HepG2 (cell line): ENCODE results near the gene WNT1. TPM values are rescaled to one million over a fixed set of nuclear protein-coding genes. Genes with fewer than 3 reads are reported as not detected.

ENCODE experiments used
- KLF15 ChIP-seq: sonication (generic); formaldehyde crosslinking; IDR thresholded peaks from 2 replicates; pipeline ENCODE4 v1.8.1; 2023; ENCODE audit warnings: borderline replicate concordance, mild to moderate bottlenecking, inconsistent platforms, missing genetic modification reagents, mixed read lengths
- POLR2AphosphoS2 ChIP-seq: IDR thresholded peaks from 2 replicates; pipeline ENCODE4 v1.6.1; 2011; ENCODE audit warnings: low read depth, low read length, improper control_type of control experiment
- PPARG ChIP-seq: conservative IDR thresholded peaks from 2 replicates; pipeline ENCODE4 v1.6.1; 2016; ENCODE audit warnings: missing biosample characterization, missing genetic modification reagents
- RAD51 ChIP-seq: fragments of 450-650 bp; IDR thresholded peaks from 2 replicates; pipeline ENCODE4 v1.6.1; 2016; ENCODE audit warnings: borderline replicate concordance
- THAP11 ChIP-seq: IDR thresholded peaks from 2 replicates; pipeline ENCODE4 v1.6.1; 2016; ENCODE audit warnings: missing biosample characterization, missing genetic modification reagents
- ZBTB1 ChIP-seq: sonication (generic); formaldehyde crosslinking; IDR thresholded peaks from 2 replicates; pipeline ENCODE4 v1.4.0; 2020; ENCODE audit warnings: missing genetic modification reagents, borderline replicate concordance
- ZBTB8A ChIP-seq: sonication (generic); formaldehyde crosslinking; IDR thresholded peaks from 2 replicates; pipeline ENCODE4 v1.4.0; 2020; ENCODE audit warnings: mild to moderate bottlenecking, low read depth, missing genetic modification reagents, borderline replicate concordance
- ZC3H4 ChIP-seq: sonication (generic); formaldehyde crosslinking; IDR thresholded peaks from 2 replicates; pipeline ENCODE4 v1.4.0; 2020; ENCODE audit warnings: missing genetic modification reagents, borderline replicate concordance
- ZFP91 ChIP-seq: sonication (generic); formaldehyde crosslinking; IDR thresholded peaks from 2 replicates; pipeline ENCODE4 v1.9.0; 2022; ENCODE audit warnings: missing genetic modification reagents, mild to moderate bottlenecking, borderline replicate concordance
- ZMAT3 ChIP-seq: sonication (generic); formaldehyde crosslinking; conservative IDR thresholded peaks from 2 replicates; pipeline ENCODE4 v1.7.0; 2021; ENCODE audit warnings: missing genetic modification reagents
- ZNF503 ChIP-seq: sonication (generic); formaldehyde crosslinking; IDR thresholded peaks from 2 replicates; pipeline ENCODE4 v1.4.0; 2020; ENCODE audit warnings: missing genetic modification reagents
- ZNF567 ChIP-seq: sonication (generic); formaldehyde crosslinking; IDR thresholded peaks from 2 replicates; pipeline ENCODE4 v1.8.1; 2023; ENCODE audit warnings: mild to moderate bottlenecking, missing genetic modification reagents, borderline replicate concordance
- ZNF672 ChIP-seq: sonication (generic); formaldehyde crosslinking; IDR thresholded peaks from 2 replicates; pipeline ENCODE4 v1.8.1; 2022; ENCODE audit warnings: missing genetic modification reagents
- ZNF781 ChIP-seq: sonication (generic); formaldehyde crosslinking; IDR thresholded peaks from 2 replicates; pipeline ENCODE4 v1.5.1; 2020; ENCODE audit warnings: borderline replicate concordance, mild to moderate bottlenecking, missing genetic modification reagents; ENCODE audit errors: not compliant biosample characterization
- ZSCAN25 ChIP-seq: sonication (generic); formaldehyde crosslinking; IDR thresholded peaks from 2 replicates; pipeline ENCODE4 v1.8.0; 2022; ENCODE audit warnings: mild to moderate bottlenecking, missing genetic modification reagents
- ZSCAN30 ChIP-seq: sonication (generic); formaldehyde crosslinking; IDR thresholded peaks from 2 replicates; pipeline ENCODE4 v1.5.0; 2020; ENCODE audit warnings: mild to moderate bottlenecking, missing genetic modification reagents
- polyA plus RNA-seq, 8 experiments: library from polyadenylated mRNA; depleted of rRNA in 3 of 8; stranded (reverse) in 7 of 8; unstranded in 1 of 8; fragments of >200 nt; fragmentation: Illumina TruSeq in 4 of 8; extraction: Trizol in 4 of 8; gene quantifications; 2 replicates each; pipeline versions ENCODE4 v1.2.1 to v1.2.3, GENCODE V29; 2011 to 2016; ENCODE audit warnings: low read depth in 4 of 8, missing spikeins in 1 of 8, mixed read lengths in 1 of 8; ENCODE audit not compliant: insufficient read depth in 1 of 8
- total RNA-seq, 5 experiments: library from RNA; depleted of rRNA; stranded (reverse); fragments of >200 nt; fragmentation: Illumina TruSeq; extraction: Trizol; gene quantifications; 2 replicates each; pipeline ENCODE4 v1.2.3, GENCODE V29; 2016; ENCODE audit warnings: low read depth in 1 of 5
- TF ChIP-seq, protein P1 (sequence below): sonication (generic); formaldehyde crosslinking; IDR thresholded peaks from 2 replicates; pipeline ENCODE4 v1.4.0; 2020; ENCODE audit warnings: missing genetic modification reagents
- TF ChIP-seq, protein P2 (sequence below): sonication (generic); formaldehyde crosslinking; IDR thresholded peaks from 2 replicates; pipeline ENCODE4 v1.5.0; 2020; ENCODE audit warnings: mild to moderate bottlenecking, missing genetic modification reagents, borderline replicate concordance

WNT1 gene
- total and polyA plus RNA-seq, 2 of the 13 experiments (the other 11 are each of a cell fraction or from before 2014, with no cell fraction given): not detected

DNA sequence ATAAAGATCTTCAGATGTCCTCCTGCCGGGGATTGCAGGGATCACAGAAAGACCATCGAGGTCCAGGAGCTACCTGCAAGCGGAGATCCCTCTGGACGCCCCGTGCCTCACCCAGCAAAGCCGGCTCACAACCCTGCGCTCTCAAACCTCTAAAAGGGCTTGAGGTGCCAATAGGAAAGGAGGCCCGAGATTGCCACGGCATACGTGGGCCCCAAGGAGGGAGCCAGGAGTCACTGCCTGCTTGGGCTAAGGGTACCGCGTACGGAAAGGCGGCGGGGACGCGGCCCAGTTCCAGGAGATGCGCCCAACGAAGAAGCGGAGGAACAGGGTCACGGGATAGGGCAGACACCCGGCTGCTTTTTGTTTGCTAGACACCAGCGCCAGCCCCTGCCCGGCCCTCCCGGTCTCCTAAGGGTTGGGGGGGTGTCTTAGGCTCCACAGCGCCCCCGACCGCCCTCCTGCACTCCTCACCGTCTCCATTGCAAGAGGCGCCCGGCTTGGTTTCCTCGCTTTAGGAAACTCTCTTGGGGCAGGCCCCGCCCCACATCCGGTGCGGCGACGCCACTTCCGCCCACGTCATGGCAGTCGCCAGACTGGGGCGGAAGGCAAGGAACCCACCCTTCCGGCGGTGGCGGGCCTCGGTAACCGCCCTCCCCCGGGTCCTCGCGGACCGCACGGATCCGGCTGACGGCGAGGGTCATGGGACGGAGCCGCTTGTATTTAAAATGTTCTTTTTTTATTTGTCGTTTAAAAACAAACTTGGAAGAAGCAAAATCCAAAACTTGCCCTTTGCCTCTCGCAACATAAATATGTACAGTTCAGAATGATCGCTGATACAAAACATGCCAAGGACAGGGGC is 40.4 kb downstream of the WNT1 start, which contains the start of gene PRKAG1 (continued):
- TF ChIP-seq, protein P1, sequence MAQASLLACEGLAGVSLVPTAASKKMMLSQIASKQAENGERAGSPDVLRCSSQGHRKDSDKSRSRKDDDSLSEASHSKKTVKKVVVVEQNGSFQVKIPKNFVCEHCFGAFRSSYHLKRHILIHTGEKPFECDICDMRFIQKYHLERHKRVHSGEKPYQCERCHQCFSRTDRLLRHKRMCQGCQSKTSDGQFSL (CRISPR knock-in tag): peak; percentile 99
- peak; percentile 85; the same call in 1 of the 2 replicates for TF ChIP-seq ZFP91 (CRISPR knock-in tag)
- peak; percentile 89 for TF ChIP-seq POLR2AphosphoS2
- TF ChIP-seq THAP11: peak; percentile 93
- TF ChIP-seq ZSCAN25 (CRISPR knock-in tag): no peak
- TF ChIP-seq ZNF503 (CRISPR knock-in tag): peak; percentile 41; the same call in 1 of the 2 replicates
- peak; percentile 68; the same call in 1 of the 2 replicates for TF ChIP-seq PPARG (CRISPR knock-in tag)
- TF ChIP-seq ZNF781 (CRISPR knock-in tag): no peak
- no peak; the same call in 1 of the 2 replicates for TF ChIP-seq ZBTB8A (CRISPR knock-in tag)
- TF ChIP-seq ZBTB1: no peak
- TF ChIP-seq ZC3H4 (CRISPR knock-in tag): no peak
- TF ChIP-seq ZNF567 (CRISPR knock-in tag): no peak; the same call in 1 of the 2 replicates
- TF ChIP-seq, protein P2, sequence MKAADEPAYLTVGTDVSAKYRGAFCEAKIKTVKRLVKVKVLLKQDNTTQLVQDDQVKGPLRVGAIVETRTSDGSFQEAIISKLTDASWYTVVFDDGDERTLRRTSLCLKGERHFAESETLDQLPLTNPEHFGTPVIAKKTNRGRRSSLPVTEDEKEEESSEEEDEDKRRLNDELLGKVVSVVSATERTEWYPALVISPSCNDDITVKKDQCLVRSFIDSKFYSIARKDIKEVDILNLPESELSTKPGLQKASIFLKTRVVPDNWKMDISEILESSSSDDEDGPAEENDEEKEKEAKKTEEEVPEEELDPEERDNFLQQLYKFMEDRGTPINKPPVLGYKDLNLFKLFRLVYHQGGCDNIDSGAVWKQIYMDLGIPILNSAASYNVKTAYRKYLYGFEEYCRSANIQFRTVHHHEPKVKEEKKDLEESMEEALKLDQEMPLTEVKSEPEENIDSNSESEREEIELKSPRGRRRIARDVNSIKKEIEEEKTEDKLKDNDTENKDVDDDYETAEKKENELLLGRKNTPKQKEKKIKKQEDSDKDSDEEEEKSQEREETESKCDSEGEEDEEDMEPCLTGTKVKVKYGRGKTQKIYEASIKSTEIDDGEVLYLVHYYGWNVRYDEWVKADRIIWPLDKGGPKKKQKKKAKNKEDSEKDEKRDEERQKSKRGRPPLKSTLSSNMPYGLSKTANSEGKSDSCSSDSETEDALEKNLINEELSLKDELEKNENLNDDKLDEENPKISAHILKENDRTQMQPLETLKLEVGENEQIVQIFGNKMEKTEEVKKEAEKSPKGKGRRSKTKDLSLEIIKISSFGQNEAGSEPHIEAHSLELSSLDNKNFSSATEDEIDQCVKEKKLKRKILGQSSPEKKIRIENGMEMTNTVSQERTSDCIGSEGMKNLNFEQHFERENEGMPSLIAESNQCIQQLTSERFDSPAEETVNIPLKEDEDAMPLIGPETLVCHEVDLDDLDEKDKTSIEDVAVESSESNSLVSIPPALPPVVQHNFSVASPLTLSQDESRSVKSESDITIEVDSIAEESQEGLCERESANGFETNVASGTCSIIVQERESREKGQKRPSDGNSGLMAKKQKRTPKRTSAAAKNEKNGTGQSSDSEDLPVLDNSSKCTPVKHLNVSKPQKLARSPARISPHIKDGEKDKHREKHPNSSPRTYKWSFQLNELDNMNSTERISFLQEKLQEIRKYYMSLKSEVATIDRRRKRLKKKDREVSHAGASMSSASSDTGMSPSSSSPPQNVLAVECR (CRISPR knock-in tag): peak; percentile 85
- TF ChIP-seq ZMAT3 (CRISPR knock-in tag): 0 out of 2 replicates have a peak, but pooled peaks have one; percentile 26
- no peak for TF ChIP-seq ZSCAN30 (CRISPR knock-in tag)
- no peak for TF ChIP-seq RAD51
- peak; percentile 65; the same call in 1 of the 2 replicates for TF ChIP-seq KLF15 (CRISPR knock-in tag)
- no peak for TF ChIP-seq ZNF672 (CRISPR knock-in tag)
